Thymus (tissue), 11 donors: Measurements from ENCODE around the gene NOX3. TPM values are rescaled to one million over a fixed set of nuclear protein-coding genes. Genes with fewer than 3 reads are reported as not detected.

Experiments used
- DNase-seq, 9 donors: peaks; one replicate each; pipeline ENCODE4 v3.0.0-alpha.2; 2013; ENCODE audit warnings: low spot score in 9 of 9, low read depth in 6 of 9, missing footprints in 1 of 9
- H3K27ac ChIP-seq, 2 donors: one replicate each; pipeline ENCODE4 v1.5.1; 2013; ENCODE audit warnings: control low read depth in 1 of 2, low read depth in 1 of 2, low read length in 1 of 2, mild to moderate bottlenecking in 1 of 2, moderate library complexity in 1 of 2
- H3K27me3 ChIP-seq, 2 donors: one replicate each; pipeline ENCODE4 v1.5.1; 2013; ENCODE audit warnings: low read length in 1 of 2; ENCODE audit not compliant: control insufficient read depth in 2 of 2, insufficient read depth in 1 of 2
- H3K36me3 ChIP-seq, 2 donors: one replicate each; pipeline ENCODE4 v1.5.1; 2013; ENCODE audit warnings: low read length in 1 of 2, mild to moderate bottlenecking in 1 of 2, moderate library complexity in 1 of 2; ENCODE audit not compliant: control insufficient read depth in 2 of 2, insufficient read depth in 2 of 2
- H3K4me1 ChIP-seq, 2 donors: one replicate each; pipeline ENCODE4 v1.5.1; 2013; ENCODE audit warnings: low read length in 2 of 2; ENCODE audit not compliant: control insufficient read depth in 2 of 2, insufficient read depth in 2 of 2
- H3K4me3 ChIP-seq, 2 donors: one replicate each; pipeline ENCODE4 v1.5.1; 2013; ENCODE audit warnings: low read length in 2 of 2, control low read depth in 1 of 2, mild to moderate bottlenecking in 1 of 2
- H3K9me3 ChIP-seq, 2 donors: one replicate each; pipeline ENCODE4 v1.5.1; 2013; ENCODE audit warnings: low read length in 1 of 2, mild to moderate bottlenecking in 1 of 2; ENCODE audit not compliant: control insufficient read depth in 2 of 2, insufficient read depth in 1 of 2
- WGBS: extraction: QIAGEN DNeasy Blood & Tissue Kit; methylation state at CpG from one replicate; pipeline ENCODE4 v1.1.7; 2013; 5-methylcytosine and 5-hydroxymethylcytosine counted together
- polyA plus RNA-seq: library from polyadenylated mRNA; stranded (reverse); fragments of 200-250 nt; gene quantifications from one replicate; pipeline ENCODE4 v1.2.3, GENCODE V29; 2013
- total RNA-seq: library from RNA; stranded (reverse); fragments of 120-200 nt; gene quantifications from one replicate; pipeline ENCODE4 v1.2.4, GENCODE V29; 2013
- donor health status: healthy.

Gene NOX3
- total and polyA plus RNA-seq, 2 donors, result not detected

GRCh38 chr6:155426408-155426945 lies 29.2 kb downstream of the NOX3 start:
- Histone ChIP-seq H3K4me1 (no peaks in the 10 kb centered on the region), H3K36me3 (no peaks in the 10 kb centered on the region), H3K9me3 (no peaks in the 10 kb centered on the region), H3K4me3 (no peak overlapping the region), H3K27ac (no peak overlapping the region), H3K27me3 (no peaks in the 10 kb centered on the region)
- WGBS, result over 99% methylated on average over 3 of the region's 3 CpGs
- no peak for DNase-seq

GRCh38 chr6:155424181-155424580 lies 31.5 kb downstream of the NOX3 start:
- WGBS, result 95% methylated on average over 2 of the region's 2 CpGs

GRCh38 chr6:155422635-155423034 lies 33.0 kb downstream of the NOX3 start:
- no peak for DNase-seq
- H3K9me3 ChIP-seq, result no peaks in the 10 kb centered on the region
- no peak overlapping the region for H3K4me3 ChIP-seq
- 98% methylated on average over 10 of the region's 10 CpGs for WGBS
- no peaks in the 10 kb centered on the region for H3K36me3 ChIP-seq
- H3K4me1 ChIP-seq, result peaks cover 6 to 12% of the 10 kb centered on the region in 2 donors
- no peak overlapping the region for H3K27ac ChIP-seq
- H3K27me3 ChIP-seq, result no peaks in the 10 kb centered on the region

More at GRCh38 chr6:155424181-155424580, 31.5 kb downstream of the NOX3 start:
- no peak overlapping the region for H3K4me3 ChIP-seq
- H3K4me1 ChIP-seq, result peaks cover 0 to 1% of the 10 kb centered on the region in 2 donors
- no peaks in the 10 kb centered on the region for H3K27me3 ChIP-seq
- H3K27ac ChIP-seq, result no peak overlapping the region
- H3K36me3 ChIP-seq, result no peaks in the 10 kb centered on the region
- no peaks in the 10 kb centered on the region for H3K9me3 ChIP-seq
- no peak for DNase-seq

- Histone ChIP-seq H3K9me3 (no peaks in the 10 kb centered on the region), H3K4me3 (no peak overlapping the region), H3K27ac (no peak overlapping the region), H3K4me1 (peaks cover 6 to 17% of the 10 kb centered on the region in 2 donors), H3K36me3 (no peaks in the 10 kb centered on the region), H3K27me3 (no peaks in the 10 kb centered on the region)
- 74% methylated on average over 2 of the region's 2 CpGs for WGBS
- DNase-seq, result no peak
Measured at GRCh38 chr6:155420492-155420891, 35.1 kb downstream of the NOX3 start.

GRCh38 chr6:155419161-155419560 lies 36.5 kb downstream of the NOX3 start:
- H3K27ac ChIP-seq, result peak overlapping the region; percentile 42 to 73
- 93% methylated on average over 4 of the region's 4 CpGs for WGBS

GRCh38 chr6:155418017-155418761 lies 37.5 kb downstream of the NOX3 start:
- peak overlapping the region; percentile 88 to 91 for H3K27ac ChIP-seq
- 24% methylated on average over 9 of the region's 9 CpGs for WGBS
- H3K9me3 ChIP-seq, result no peaks in the 10 kb centered on the region
- H3K4me3 ChIP-seq, result peak overlapping the region; percentile 5 to 37
- H3K36me3 ChIP-seq, result no peaks in the 10 kb centered on the region
- H3K4me1 ChIP-seq, result peaks cover 6 to 17% of the 10 kb centered on the region in 2 donors
- H3K27me3 ChIP-seq, result no peaks in the 10 kb centered on the region
- DNase-seq, result peak; percentile 26 to 80 (median 57)

More at GRCh38 chr6:155419161-155419560, 36.5 kb downstream of the NOX3 start:
- H3K4me1 ChIP-seq, result peaks cover 6 to 17% of the 10 kb centered on the region in 2 donors
- no peak overlapping the region for H3K4me3 ChIP-seq
- H3K36me3 ChIP-seq, result no peaks in the 10 kb centered on the region
- H3K9me3 ChIP-seq, result no peaks in the 10 kb centered on the region
- no peaks in the 10 kb centered on the region for H3K27me3 ChIP-seq
- DNase-seq, result no peak

GRCh38 chr6:155417454-155417853 lies 38.2 kb downstream of the NOX3 start:
- no peaks in the 10 kb centered on the region for H3K36me3 ChIP-seq
- H3K9me3 ChIP-seq, result no peaks in the 10 kb centered on the region
- no peak overlapping the region for H3K4me3 ChIP-seq
- H3K27ac ChIP-seq, result peak overlapping the region in 1 of 2 donors; percentile 91
- WGBS, result 96% methylated on average over 3 of the region's 3 CpGs
- peak in 1 of 9 donors; percentile 5 for DNase-seq
- peaks cover 6 to 17% of the 10 kb centered on the region in 2 donors for H3K4me1 ChIP-seq
- H3K27me3 ChIP-seq, result no peaks in the 10 kb centered on the region

GRCh38 chr6:155415953-155416352 lies 39.7 kb downstream of the NOX3 start:
- Histone ChIP-seq H3K27me3 (no peaks in the 10 kb centered on the region), H3K36me3 (no peaks in the 10 kb centered on the region), H3K27ac (no peak overlapping the region), H3K4me1 (peaks cover 6 to 17% of the 10 kb centered on the region in 2 donors), H3K9me3 (no peaks in the 10 kb centered on the region), H3K4me3 (no peak overlapping the region)
- DNase-seq, result no peak
- 93% methylated on average over 4 of the region's 4 CpGs for WGBS

- peaks cover 6 to 14% of the 10 kb centered on the region in 2 donors for H3K4me1 ChIP-seq
- H3K27ac ChIP-seq, result no peak overlapping the region
- WGBS, result 97% methylated on average over 3 of the region's 3 CpGs
- H3K4me3 ChIP-seq, result no peak overlapping the region
- no peaks in the 10 kb centered on the region for H3K36me3 ChIP-seq
- H3K9me3 ChIP-seq, result no peaks in the 10 kb centered on the region
- no peak for DNase-seq
- H3K27me3 ChIP-seq, result no peaks in the 10 kb centered on the region
Measured at GRCh38 chr6:155414049-155414448, 41.6 kb downstream of the NOX3 start.
